ENCODE results near the gene NUP153. TPM values are rescaled to one million over a fixed set of nuclear protein-coding genes. Genes with fewer than 3 reads are reported as not detected.

Gene NUP153
- total RNA-seq, 1 donor from 2014 or later = 22.1 TPM

DNA sequence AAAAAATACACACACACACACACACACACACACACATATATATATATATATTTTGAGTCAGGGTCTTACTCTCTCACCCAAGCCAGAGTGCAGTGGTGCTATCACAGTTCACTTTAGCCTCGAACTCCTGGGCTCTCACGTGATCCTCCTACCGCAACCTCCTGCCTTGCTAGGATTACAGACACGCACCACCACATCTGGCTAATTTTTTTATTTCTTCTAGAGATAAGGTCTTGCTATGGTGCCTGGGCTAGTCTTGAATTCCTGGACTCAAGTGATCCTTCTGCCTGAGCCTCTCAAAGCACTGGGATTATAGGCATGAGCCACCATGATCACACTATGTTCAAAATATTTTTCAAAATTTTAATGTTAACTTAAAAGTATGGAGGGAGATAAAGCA is 43.5 kb downstream of the NUP153 start:
- peak; percentile 64 for DNase-seq (ENCODE audit: low spot score)

DNA sequence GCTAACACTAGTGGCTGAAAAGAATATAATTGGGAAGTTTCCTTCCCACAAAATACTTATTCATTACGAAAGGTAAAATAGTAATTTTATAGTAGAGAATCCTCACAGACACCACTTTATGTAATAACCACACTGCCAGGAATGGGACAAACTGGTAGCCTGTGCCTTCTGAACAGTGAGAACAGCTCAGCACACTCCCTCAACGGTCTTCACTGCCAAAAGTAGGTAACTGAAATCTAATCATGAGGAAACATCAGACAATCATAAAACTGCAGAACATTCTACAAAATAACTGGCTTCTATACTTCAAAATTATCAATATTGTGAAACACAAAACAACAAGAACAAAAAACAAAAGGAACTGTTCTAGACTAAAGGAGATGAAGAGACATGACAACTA is 44.1 kb downstream of the NUP153 start:
- no peak for DNase-seq (ENCODE audit: low spot score)

DNA sequence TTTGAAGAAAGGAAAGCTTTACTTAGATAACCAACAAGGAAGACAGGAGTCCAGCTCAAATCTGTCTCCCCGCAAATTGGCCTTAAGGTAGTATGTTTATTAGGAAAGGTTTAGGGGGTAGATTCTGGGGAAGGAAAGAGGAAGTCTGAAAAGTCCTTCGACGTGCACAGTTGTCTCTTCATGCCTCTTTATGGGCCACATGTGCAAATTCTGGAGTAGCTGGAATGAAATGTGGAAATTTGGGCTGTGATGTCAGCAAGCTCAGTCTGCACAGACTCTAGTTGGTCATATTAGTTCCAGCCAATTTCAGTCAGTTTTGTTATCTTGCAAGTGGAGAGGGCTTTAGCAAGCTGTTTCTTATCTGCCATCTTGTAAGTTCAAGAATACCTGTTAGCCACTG is 50.1 kb downstream of the NUP153 start:
- DNase-seq (ENCODE audit: low spot score) = peak; percentile 7

DNA sequence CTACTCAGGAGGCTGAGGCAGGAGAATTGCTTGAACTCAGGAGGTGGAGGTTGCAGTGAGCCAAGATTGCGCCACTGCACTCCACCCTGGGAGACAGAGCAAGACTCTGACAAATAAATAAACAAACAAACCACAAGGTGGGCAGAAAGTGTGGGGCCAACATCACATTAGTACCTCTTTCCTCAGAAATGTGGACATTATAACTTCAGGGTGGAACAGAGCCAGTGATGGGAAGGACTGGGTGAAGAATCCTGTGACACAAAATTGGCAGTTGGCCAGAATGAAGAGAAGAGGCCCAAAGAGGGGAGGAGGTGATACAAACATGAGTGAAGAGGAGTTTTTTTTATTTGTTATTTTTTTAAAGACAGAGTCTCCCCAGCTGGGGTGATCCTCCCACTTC is 50.6 kb downstream of the NUP153 start:
- DNase-seq (ENCODE audit: low spot score) = no peak

DNA sequence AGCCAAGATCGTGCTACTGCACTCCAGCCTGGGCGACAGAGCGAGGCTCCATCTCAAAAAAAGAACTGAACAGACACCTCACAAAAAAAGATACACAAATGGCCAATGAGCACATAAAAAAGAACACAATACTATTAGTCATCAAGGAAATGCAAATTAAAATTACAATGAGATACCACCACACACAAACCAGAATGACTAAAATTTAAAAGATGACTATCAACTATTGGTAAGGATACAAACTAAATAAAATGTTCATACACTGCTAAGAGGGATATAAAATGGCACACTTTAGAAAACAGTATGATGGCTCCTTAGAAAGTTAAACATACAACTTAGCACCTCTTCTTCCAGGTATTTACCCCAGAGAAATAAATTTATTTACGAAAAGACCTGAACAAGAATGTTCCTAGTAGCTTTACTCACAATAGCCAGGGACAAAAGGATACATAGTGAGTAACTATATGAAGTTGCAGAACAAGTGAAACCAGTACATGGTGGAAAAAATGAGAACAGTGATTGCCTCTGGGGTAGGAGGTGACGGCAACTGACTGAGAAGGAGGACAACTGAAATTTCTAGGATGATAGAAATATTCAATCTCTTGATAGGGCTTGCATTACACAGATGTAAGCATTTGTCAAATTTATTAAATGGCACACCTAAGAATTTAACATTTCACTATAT is 53.4 kb downstream of the NUP153 start:
- no peak for DNase-seq (ENCODE audit: low spot score)

DNA sequence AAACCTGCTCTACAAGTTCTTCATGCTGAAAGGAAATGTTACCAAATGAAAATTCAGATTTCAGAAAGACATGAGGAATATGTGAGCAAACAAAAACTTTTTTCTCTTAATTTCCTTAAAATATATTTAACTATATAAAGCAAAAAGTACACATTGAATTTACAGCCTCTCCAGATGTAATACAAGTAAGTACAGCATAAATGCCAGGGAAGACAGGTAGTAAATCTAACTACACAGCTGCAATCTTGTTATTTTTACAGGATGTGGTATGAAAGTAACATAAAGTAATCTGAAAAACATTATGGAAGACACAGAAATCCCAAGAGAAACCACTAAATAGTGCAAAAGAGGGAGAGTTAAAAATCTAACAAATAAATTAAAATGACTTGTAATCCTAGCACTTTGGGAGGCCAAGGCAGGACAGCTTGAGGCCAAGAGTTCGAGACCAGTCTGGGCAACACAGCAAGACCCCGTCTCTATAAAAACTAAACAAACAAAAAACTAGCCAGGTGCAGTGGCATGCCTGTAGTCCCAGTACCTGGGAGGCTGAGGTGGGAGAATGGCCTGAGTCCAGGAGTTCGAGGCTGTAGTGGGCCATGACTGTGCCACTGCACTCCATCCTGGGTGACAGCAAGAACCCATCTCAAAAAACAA is 55.9 kb downstream of the NUP153 start:
- DNase-seq (ENCODE audit: low spot score) = no peak

DNA sequence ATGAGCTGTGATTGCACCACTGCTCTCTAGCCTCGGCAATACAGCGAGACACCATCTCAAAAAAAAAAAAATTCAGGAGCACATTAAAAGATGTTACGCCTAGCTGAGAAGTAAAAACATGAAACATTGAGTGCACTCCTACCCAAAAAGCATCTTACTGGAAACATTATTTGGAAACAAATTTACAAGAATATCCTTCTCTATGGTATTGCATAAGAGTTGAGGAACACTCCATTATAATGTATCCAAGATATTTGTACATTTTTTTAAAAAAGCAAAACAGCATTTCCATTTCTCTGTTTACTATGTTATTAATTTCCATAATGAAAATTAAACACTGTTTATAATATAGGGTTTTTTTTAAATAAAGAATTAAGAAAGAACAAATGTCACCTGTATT is 58.0 kb downstream of the NUP153 start:
- no peak for DNase-seq (ENCODE audit: low spot score)

DNA sequence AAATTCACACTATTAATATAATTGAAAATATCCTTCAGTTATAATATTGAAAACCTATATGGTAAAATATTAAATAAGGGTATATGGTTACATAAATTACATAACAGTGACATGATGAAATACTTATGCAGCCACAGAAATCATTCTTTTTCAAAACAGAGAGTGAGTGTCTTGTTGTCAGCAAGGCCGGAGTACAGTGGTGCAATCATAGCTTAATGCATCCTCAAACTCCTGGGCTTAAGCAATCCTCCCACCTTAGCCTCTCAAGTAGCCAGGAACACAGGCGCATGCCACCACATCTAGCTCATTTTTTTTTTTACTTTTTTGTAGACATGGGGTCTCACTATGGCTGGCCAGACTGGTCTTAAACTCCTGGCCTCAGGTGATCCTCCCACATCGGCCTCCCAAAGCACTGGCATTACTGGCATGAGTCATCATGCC is 66.2 kb downstream of the NUP153 start:
- DNase-seq (ENCODE audit: low spot score) = no peak

DNA sequence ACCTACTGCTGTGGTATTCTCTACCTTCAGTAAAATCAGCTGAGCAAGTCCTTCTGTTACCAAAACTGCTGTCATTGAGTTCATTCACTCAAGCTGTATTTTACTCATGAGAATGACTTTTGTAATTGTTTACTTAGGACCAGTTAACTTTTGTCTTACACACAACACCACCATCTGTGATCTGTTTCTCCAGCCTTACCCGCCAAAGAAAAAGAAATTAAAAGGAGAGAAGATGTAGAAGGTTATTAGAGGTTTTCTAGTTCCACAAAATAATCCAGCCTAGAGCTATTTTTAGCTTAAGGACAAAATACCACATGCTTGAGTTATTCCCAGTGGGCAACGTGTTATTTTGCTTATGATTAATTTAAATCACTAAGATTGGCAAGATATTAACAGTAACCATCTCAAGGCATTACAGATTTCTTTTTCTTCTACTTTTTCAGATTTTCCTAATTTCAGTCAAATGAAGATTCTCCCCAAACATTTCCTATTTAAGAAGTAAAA is 68.5 kb downstream of the NUP153 start:
- no peak for DNase-seq (ENCODE audit: low spot score)

DNA sequence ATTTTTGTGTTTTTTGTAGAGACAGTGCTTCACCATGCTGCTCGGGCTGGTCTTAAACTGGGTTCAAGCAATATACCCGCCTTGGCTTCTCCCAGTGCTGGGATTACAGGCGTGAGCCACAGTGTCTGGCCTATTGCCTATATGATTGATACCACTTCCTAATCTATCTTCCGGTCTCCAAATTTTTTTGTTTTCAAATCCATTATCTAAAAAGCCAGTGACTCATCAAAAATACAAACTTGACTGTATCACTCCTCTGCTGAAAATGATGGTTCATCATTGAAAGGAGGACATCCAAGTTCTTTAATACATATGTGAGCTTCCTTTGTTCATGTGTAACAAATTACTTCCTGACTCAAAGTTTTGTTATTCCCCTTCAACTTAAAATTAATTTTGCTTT is 71.2 kb downstream of the NUP153 start:
- no peak for DNase-seq (ENCODE audit: low spot score)

DNA sequence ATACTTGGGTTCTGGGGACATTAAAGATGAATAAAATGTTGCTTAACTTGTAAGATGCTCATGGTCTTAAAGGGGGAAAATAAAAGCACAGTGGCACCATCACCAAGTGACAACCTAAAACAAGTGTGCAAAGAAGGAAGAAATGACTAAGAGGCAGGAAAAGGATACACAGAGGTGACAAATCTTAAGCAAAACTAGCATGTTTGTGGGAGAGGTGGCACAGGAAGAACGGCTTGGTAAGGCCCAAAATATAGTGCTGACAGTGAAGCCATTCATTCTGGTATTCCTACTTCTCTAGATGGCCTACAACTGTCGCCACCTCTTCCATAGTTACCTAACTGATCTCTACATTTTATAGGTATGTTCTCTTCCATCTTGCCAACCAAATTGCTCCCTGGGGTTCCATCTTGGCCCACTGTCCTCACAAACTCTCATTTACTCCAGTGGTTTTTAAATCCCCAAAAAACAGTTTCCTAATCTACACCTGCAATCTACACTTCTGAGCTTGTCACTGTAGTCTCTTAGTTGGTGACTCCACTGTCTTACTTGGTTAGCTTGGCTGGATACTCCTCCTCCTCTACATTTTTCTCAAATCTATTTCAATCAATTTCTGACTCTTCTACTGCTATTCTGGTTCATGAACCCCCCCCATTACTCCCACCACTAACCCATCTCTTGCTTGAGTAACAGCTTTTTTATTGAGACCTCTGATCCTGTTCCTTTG is 73.1 kb downstream of the NUP153 start:
- no peak for DNase-seq (ENCODE audit: low spot score)

DNA sequence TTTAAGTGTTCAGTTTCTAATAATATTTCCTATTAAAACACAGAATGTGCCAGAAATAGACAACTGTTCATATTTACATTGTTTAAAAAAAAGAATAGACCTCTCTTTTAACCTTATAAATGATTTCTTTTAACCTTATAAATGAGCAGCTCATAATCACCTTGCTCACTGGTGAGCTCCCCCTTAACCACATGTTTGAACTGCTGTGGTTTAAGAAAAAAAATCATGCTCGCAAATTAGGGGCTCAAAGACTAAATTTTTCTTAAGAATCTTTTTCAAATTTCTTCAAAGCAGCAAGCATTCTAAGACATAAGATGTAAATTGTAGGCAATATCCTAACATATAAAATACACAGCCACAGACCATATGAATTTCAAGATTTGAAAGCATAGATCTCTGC is 73.8 kb downstream of the NUP153 start:
- DNase-seq (ENCODE audit: low spot score) = no peak

DNA sequence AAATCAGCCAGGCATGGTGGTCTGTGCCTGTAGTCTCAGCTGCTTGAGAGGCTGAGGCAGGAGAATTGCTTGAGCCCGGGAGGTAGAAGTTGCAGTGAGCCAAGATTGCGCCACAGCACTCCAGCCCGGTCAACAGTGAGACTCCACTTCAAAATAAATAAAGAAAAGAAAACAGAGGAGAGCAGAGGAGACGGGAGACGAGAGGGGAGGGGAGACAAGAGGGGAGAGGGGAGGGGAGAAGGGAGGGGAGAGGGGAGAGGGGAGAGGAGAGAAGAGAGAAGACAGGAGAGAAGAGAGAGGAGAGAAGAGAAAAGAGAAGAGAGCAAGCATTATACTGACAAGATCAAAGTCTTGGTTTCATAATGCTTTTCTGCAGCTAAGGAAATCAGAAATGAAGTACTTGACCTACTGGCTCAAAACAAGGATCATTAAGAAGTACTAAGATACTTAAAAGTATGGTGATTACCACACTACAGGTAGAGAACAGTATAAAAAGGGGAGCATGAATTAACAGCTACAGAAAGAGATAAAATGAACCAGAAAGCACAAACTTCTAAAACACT is 76.1 kb downstream of the NUP153 start:
- no peak for DNase-seq (ENCODE audit: low spot score)

DNA sequence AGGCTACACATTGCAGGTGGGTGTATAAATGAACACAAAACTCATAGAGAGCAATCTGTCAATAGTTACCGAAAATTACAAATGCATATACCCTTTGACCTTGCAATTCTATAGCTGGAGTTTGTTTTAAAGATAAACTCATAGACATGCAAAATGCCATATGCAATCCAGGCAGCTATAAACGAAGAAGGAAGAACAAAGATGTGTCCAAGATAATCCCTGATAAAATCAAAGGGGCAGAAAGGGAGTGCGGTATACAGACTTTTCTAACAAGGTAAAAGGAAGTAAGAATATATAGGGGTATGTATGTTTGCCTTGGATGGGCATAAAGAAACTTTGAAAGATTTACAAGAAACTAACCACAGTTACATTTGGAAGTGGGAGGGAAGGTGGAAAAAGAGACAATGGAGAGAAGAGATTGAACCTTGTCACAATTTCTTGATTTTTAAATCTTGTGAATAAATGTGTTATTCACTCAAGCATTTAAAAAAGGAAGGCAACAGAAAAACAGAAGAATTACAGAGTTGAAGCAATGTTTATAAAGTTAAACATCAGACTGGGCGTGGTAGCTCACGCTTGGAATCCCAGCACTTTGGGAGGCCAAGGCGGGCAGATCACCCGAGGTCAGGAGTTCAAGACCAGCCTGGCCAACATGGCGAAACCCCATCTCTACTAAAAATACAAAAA is 76.8 kb downstream of the NUP153 start:
- DNase-seq (ENCODE audit: low spot score) = no peak

DNA sequence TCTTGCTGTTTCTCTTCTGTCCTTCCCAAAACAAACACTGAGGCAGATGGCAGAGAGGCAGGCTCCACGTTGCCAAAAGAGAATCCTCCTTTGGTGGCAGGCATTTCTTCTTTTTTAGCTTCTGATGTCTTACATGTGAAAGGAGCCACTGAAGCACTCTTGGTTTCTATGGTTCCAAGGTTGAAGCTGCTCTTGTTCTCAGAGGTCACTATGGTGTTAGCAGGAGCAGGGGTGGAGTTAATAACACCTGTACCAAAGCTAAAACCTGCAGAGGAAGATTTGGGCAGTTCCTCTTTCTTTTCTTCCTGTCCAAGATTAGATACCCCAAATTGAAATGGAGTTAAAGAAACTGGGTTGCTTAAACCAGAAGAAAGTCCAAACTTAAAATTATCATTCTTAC is 77.9 kb downstream of the NUP153 start:
- no peak for DNase-seq (ENCODE audit: low spot score)

DNA sequence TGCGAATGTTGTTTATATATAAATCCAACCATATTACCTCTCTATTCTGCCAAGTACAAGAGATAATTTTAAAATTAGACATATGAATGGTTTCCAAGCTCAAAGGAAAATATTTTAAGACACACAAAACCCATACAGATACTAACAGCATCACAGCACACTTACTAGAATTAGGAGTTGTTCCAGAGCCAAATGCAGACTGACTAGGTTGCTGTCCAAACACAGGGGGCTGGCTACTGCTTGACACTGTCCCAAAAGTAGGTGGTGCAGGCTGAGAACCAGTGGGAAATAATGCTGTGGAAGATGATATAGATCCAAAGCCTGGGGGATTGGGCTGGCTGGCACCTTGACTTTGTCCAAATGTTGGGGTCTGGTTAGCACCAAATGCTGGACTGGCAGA is 82.3 kb downstream of the NUP153 start:
- DNase-seq (ENCODE audit: low spot score) = no peak

DNA sequence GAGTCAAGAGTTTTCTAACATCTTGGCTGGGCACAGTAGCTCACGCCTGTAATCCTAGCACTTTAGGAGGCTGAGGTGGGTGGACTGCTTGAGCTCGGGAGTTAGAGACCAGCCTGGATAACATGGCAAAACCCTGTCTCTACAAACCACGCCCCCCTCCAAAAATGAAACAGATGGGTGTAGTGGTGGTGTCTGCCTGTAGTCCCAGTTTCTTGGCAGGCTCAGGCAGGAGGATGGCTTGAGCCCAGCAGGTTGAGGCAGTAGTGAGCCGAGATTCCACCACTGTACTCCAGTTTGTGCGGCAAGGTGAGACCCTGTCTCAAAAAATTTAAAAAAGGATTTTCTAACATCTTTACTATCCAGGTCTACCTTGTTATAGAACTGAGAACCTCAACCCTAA is 84.6 kb downstream of the NUP153 start:
- no peak for DNase-seq (ENCODE audit: low spot score)

DNA sequence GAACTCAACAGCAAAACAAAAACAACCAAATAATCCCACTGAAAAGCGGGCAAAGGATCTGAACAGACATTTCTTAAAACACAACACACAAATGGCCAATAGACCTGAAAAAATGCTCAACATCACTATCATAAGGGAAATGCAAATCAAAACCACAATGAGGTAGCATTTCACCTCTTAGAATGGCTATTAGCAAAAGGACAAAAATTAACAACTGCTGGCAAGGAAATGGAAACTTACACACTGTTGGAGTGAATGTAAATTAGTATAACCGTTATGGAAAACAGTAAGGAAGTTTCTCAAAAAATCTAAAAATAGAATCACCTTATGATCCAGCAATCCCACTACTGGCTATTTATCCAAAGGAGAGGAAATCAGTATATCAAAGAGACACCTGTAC is 85.7 kb downstream of the NUP153 start:
- DNase-seq (ENCODE audit: low spot score) = no peak

DNA sequence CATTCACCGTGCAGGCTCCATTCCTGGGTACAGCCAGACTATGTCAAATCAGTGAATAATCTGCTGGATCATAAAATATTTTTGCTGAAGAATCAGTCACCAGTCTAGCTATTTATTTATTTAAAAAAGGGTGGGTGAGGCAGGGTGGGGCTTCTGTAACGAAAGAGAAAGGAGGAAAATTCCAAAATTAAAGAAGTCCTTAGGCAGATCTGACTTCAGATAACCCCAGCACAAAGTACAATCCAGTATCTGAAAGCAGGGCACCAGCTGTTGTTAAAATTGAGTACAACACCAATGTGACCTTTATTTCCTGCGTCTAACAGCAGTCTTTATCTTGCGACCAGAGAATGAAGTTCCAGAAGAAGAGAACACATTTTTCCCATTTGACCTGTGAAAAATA is 90.9 kb downstream of the NUP153 start:
- DNase-seq (ENCODE audit: low spot score) = no peak

DNA sequence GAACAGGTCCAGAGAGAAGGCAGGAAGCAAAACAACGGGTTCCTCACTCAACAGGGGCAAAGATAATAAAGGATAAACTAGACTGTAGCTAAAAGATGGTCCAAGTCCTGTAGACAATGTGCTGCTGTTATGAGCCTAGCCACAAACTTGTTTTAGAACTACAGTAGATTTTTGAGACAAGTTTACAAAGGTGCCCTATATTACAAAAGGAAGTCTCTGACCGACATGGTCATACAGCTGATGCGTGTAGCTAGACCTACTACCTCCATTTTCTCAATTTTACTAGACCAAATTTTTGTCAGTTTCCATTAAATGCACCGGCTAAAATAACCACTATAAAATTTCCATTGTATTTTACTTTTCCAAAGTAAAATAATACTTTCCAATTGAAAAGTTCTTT is 94.7 kb downstream of the NUP153 start:
- DNase-seq (ENCODE audit: low spot score) = no peak

DNA sequence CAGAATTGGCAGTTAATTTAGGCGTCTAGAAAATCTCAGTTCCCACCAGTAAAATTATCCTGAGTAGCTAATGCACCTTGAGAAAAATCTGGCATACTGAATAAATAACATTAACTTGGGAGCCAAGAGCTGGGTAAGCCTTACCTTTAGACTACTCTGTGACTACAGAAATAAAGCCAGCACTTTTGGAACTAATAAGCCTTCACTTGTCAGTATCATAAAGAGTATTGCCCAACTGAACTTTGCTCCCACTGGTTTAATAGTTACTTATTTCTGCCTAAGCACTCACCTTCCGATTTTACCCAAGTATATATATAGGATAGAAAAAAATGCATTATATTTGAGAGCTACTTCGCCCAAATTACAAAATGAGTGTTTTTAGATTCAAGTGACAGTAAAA is 95.9 kb downstream of the NUP153 start:
- DNase-seq (ENCODE audit: low spot score) = no peak

DNA sequence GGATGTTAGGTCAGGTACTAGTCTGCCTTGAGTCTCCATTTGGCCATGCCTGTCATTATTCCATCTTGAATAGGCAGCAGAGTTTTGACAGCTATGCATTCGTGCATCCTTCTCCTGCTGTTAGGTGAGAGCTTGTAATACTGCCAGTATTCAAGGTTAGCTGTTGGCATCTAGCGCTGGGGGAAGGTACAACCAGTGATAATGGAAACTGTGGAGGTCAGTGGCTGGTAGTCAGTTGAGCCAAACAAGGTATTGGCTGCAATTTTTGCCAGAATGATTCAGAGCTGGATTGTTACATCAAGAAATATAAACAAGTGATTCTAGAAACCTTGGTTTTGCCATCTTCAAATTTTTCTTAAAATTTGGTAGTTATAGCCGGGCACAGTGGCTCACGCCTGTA is 100.1 kb downstream of the NUP153 start:
- DNase-seq (ENCODE audit: low spot score) = no peak

All from umbilical cord (tissue), 2 donors.